K562 (cell line): ENCODE results near the gene CCNY.

Experiments used
- CTCF ChIP-seq, 3 experiments: IDR thresholded peaks in 2 of 3; conservative IDR thresholded peaks in 1 of 3; 2 replicates each; pipeline ENCODE4 v1.5.1; 2011 to 2012; ENCODE audit warnings: low read length in 3 of 3, mild to moderate bottlenecking in 3 of 3, control low read depth in 2 of 3, improper control_type of control experiment in 1 of 3, inconsistent platforms in 1 of 3, low read depth in 1 of 3, mixed read lengths in 1 of 3, moderate library complexity in 1 of 3; ENCODE audit not compliant: insufficient read depth in 2 of 3
- EP300 ChIP-seq: IDR thresholded peaks from 2 replicates; pipeline ENCODE4 v1.6.1; 2012; ENCODE audit warnings: low read length, improper control_type of control experiment
- ZBTB40 ChIP-seq, 2 experiments: fragments of 450-650 bp in 1 of 2; sonication (generic) in 1 of 2; formaldehyde crosslinking in 1 of 2; IDR thresholded peaks; 2 replicates each; pipeline versions ENCODE4 v1.7.1 to v1.9.0; 2016 to 2022; ENCODE audit warnings: inconsistent platforms in 1 of 2, mild to moderate bottlenecking in 1 of 2, missing genetic modification reagents in 1 of 2
- ZNF175 ChIP-seq: fragments of 200-800 bp; sonication (Bioruptor generic); IDR thresholded peaks from 2 replicates; pipeline ENCODE4 v1.6.1; 2016; ENCODE audit warnings: low read depth, mild to moderate bottlenecking, missing genetic modification characterization, missing compliant biosample characterization
- ZNF184 ChIP-seq: sonication (generic); formaldehyde crosslinking; IDR thresholded peaks from 2 replicates; pipeline ENCODE4 v1.5.0; 2020; ENCODE audit warnings: missing genetic modification reagents

- TF ChIP-seq ZNF175 (CRISPR knock-in tag) (no peak), EP300 (no peak), CTCF (IDR thresholded peaks at IDR 0.05 in 2 of 3, conservative IDR thresholded peaks at IDR 0.05 in 1 of 3; ENCODE audit: insufficient read depth in 2 of 3, low read depth in 1 of 3, low read length in 3 of 3) (no peak), ZBTB40 (IDR thresholded peaks at IDR 0.05) (no peak), ZBTB40 (CRISPR knock-in tag; IDR thresholded peaks at IDR 0.05) (no peak), ZNF184 (CRISPR knock-in tag) (no peak)
These were observed 145.1 kb downstream of the CCNY start for GRCh38 chr10:35481413-35481812.
